DMS153 treated with DMSO at 0.1 percent for 48 hours (cell line): ENCODE results near the gene BTN3A1.
"Not testable (repeated sequence)": the region's sequence is repeated elsewhere in the genome, so short reads cannot be mapped to it uniquely, and the experiment has no call there.

ENCODE experiments used
- DNase-seq: peaks from one replicate; lab custom pipeline; 2025; ENCODE audit not compliant: unreplicated experiment; lab: John Stamatoyannopoulos, UW

BTN3A1 gene

GRCh38 chr6:26401987-26402658 is at the start of gene BTN3A1:
Gene BTN3A1 (plus strand): TSS chr6:26402275. CDS start chr6:26405564, 3,289 bp downstream.
- DNase-seq = peak; percentile 84

DNA sequence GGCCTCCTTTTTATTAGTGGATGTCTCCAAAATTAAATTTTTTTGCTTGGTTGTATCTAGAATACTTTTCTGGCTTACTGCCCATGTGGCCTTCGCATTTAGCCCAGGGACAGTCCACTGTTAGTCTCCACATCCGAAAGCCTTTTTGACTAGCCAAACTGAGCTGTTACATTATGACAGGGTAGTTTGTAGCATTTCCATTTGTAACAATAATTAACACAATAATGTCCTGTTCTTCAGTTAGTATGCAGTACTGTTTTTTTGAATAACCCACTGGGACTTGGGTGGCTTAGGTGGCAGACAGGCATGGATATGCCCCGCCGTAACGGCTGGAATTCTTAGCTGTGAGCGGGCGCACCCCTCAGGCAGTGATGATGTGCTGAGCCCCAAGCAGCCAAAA is 49.8 kb upstream of the BTN3A1 start:
- no peak for DNase-seq

DNA sequence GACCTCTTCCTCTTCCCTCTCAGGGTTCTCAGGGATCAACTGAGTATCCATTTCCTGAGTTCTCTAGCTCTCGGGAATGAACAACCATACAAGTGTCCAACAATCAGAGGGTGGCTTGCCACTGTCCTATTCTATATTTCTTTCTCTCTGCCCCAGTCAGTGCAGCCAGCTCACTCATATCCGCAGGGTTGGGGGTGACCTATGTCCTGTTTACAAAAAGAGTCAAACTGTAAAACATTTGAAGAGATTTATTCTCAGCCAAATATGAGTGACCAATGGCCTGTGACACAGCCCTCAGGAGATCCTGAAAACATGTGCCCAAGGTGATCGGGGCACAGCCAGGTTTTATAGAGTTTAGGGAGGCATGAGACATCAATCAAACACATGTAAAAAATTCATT is 47.9 kb upstream of the BTN3A1 start:
- no peak for DNase-seq

- no peak for DNase-seq
Observed at GRCh38 chr6:26355366-26355765, 46.7 kb upstream of the BTN3A1 start.

DNA sequence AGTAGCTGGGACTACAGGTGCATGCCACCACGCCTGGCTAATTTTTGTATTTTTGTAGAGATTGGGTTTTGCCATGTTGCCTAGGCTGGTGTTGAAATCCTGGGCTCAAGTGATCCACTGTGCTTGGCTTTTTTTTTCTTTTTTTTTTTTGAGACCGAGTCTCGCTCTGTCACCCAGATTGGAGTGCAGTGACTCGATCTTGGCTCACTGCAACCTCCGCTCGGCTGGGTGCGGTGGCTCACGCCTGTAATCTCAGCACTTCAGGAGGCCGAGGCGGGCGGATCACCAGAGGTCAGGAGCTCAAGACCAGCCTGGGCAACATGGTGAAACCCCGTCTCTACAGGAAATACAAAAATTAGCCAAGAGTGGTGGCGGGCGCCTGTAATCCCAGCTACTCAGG is 44.5 kb upstream of the BTN3A1 start:
- not testable (repeated sequence) for DNase-seq

DNA sequence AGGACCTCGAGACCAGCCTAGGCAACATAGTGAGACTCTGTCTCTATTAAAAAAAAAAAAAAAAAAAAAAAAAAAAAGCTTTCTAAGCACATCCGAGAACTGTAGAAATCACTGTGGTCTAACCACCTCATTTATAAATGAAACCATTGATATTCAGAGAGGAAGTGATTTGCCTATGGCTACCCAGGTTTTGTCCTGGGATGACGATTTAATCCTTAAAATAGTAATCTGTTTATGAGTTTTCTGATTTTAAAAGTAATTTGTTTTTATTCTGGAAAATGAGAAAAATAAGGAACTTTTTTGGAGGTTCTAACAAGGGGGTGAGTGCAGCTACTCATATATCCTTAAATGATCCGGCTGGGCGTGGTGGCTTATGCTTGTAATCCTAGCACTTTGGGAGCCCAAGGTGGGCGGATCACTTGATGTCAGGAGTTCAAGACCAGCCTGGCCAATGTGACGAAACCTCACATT is 43.5 kb upstream of the BTN3A1 start:
- no peak for DNase-seq

DNA sequence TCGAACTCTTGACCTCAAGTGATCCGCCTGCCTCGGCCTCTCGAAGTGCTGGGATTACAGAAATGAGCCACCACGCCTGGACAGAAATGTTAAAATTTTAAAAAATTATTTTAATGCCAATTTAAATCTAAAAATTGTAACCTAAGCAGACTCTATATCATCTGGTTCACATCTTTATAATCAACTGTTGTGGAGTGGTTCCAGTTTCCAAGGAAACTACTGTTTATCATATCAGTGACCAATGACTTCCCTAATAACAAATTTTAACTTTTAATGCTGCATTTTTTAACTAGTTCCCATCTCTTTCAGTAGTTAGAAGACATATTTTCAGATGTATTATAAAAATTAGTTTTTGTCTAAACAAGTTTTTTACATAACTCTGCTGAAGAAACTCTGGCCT is 42.3 kb upstream of the BTN3A1 start:
- DNase-seq = no peak

- DNase-seq = no peak
Observed at GRCh38 chr6:26360451-26361416, 41.3 kb upstream of the BTN3A1 start.

- DNase-seq = no peak
Observed at GRCh38 chr6:26361544-26361943, 40.5 kb upstream of the BTN3A1 start.

DNA sequence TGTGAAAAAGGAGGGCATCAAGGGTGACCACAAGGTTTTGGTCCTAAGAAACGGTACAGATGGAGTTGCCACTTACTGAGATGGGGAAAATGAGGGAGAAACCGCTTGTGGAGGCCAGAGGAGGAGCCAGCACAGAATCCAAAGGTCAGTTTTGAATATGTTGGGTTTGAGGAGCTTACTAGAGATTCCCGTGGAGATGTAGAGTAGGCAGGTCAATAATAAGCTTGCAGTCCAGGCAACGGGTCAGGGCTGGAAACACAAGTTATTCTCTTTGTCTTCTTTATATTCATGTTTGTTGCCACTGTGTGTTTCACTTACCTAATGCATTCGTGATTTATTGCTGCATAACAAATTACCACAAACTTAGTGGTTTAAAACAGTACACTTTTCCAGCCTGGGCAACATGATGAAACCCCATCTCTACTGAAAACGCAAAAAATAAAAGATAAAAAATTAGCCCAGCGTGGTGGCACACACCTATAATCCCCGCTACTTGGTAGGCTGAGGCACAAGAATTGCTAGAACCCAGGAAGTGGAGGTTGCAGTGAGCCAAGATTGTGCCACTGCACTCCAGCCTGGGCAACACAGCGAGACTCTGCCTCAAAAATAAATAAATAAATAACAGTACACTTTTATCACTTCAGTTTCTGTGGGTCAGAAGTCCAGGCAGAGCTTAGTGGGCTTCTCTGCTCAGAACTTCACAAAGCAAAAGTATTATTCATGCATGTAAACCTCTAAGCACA is 39.8 kb upstream of the BTN3A1 start:
- DNase-seq = no peak

DNA sequence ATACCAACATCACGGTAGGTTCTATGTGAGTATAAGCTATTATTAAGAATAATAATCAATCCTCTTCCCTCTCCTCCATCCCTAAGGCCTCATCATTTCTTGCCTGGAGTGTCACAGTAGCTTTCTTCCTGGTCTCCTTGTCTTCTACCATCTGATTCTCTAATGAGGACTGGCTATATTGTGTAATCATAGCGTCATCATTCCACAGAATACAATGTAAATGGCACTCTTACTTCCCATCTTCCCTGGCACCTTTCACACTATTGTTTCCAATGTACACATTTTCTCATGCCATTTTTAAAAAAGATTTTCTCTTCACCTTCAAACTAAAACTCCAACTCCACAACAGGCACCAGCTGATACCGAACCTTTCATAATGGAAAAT is 39.2 kb upstream of the BTN3A1 start:
- DNase-seq = no peak

GRCh38 chr6:26363882-26364701 is 38.0 kb upstream of the BTN3A1 start:
- no peak for DNase-seq

DNA sequence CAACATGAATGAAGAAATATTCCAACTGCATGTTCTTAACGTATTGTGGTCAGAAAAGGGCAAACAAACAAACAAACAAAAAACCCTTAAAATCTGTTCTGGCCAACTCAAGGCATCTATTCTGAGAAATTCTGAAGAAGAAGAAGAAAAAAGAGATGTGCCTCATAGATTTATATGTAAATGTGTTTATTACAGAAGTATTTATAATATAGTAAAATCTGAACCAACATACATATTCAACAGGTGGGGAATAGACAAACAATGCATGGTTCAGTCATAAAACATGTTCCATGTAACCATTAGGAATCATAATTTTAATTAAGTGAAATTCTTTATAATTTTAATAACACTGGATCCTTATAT is 36.5 kb upstream of the BTN3A1 start:
- no peak for DNase-seq

DNA sequence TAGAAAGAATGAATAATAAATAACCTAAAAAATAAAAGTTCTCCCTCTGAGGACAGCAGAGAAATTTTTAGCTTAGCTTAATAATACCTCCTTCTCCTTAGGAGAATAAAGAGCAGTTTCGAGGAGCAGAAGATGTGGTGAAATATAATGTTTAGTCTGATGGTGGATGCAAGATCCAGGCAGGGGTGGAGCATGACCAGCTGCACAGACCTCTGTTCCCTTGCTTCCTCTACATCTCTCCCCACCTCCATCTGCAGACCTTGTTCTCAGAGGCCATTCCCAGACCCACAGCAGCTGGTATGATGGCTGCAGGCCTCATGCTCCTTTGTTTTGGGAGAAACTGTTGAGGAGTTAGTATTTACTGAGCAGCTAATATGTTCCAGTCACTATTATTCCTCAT is 35.6 kb upstream of the BTN3A1 start:
- DNase-seq = no peak

GRCh38 chr6:26367114-26367513 is 35.0 kb upstream of the BTN3A1 start:
- DNase-seq = no peak

- DNase-seq = not testable (repeated sequence)
Observed at GRCh38 chr6:26371813-26372212, 30.3 kb upstream of the BTN3A1 start.

GRCh38 chr6:26372308-26373144 is 29.5 kb upstream of the BTN3A1 start:
- DNase-seq = no peak

GRCh38 chr6:26375270-26375669 is 26.8 kb upstream of the BTN3A1 start:
- DNase-seq = no peak

DNA sequence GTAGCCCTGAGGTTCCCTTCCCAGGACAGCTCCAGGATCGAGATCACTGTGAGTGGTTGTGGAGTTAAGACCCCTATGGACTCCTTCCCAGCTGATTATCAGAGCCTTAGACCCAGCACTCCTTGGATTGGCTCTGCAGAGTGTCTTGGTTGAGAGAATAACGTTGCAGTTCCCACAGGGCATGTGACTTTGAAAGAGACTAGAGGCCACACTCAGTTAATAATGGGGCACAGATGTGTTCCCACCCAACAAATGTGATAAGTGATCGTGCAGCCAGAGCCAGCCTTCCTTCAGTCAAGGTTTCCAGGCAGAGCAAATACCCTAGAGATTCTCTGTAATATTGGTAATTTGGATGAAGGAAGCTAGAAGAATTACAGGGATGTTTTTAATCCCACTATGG is 24.4 kb upstream of the BTN3A1 start:
- DNase-seq = no peak

DNA sequence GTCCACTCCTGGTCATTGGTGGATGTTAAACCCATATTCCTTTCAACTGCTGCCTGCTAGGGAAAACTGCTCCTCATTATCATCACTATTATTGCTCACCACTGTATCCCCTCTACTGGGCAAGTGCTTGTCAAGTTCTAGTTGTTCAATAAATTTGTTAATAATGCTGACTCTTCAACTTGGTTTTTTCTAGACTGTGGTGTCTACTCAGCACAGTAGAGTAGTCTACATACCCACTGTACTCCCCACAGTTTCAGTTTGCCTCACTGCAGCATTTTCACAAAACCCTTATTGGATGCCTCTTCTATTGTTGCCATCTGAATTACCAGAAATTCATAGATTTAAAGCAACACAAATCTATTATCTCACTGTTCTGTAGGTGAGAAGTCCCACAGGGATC is 23.9 kb upstream of the BTN3A1 start:
- DNase-seq = not testable (repeated sequence)
